ENCODE results near the gene STYX.
A peak's percentile ranks its signal among the peaks of the same experiment; 100 is the strongest.

Gene STYX

DNA sequence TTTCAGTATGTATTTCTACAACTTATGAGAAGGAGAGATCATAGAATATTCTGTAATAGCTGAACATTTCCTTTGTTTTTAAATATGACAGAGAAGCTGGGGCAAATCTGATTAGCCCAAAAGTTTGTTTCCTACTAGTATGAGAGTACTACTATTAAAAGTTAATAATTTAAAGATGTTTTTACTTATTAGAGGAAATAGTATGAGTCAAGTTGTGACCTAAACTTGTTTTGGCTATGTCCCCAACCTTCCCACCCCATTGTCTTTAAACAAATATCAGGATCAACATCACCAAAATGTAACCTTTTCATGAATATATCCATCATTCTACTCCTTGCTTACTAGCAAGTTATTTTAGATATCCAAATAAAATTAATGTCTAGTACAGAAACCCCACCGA lies 50.9 kb downstream of the STYX start:
- in situ Hi-C loops (cut with MboI; ENCODE audit: low pct_unique_long_range_greater_than_20kb, low sequenced_read_pairs) = no loop called here

DNA sequence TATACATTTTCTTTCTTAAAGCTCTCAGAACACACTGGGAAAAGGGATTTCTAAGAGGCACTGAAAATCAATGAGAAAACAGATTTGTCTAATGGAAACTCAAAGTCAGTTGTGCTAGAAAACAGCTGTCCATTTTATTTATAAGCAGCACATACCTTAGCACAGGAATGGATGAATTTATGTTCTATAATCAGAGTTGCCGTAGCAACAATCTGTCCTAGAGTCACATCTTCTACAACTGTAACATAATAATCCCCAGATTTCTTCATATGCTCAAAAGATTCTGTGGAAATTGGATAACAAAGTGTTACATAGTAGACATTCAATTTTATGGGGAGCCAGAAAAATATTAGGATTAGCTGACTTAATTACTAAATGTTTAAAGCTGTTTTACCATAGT lies 51.7 kb downstream of the STYX start:
- in situ Hi-C loops (cut with MboI; ENCODE audit: low pct_unique_long_range_greater_than_20kb, low sequenced_read_pairs) = no loop called here
- no peak for DNase-seq

More for the DNA sequence above, 50.9 kb downstream of the STYX start:
- DNase-seq = no peak

DNA sequence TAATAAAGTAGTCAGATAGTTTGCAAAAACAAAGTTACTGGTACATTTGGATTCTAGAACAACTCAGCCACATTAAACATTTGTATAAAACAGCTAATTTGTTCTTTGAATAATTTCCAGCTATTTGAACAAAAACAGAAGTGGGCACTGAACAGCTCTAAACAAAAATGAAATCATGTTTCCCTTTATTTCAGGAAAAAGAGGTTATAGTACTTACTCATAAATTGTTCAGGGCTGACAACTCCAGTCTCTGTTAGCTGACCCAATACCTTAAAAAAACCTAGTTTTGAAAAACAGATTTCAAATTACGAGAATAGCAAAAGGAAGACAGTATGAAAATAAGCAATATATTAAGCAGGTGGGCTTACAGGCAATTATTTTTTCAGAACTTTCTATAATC lies 53.2 kb downstream of the STYX start:
- in situ Hi-C loops (cut with MboI; ENCODE audit: low pct_unique_long_range_greater_than_20kb, low sequenced_read_pairs) = no loop called here

DNA sequence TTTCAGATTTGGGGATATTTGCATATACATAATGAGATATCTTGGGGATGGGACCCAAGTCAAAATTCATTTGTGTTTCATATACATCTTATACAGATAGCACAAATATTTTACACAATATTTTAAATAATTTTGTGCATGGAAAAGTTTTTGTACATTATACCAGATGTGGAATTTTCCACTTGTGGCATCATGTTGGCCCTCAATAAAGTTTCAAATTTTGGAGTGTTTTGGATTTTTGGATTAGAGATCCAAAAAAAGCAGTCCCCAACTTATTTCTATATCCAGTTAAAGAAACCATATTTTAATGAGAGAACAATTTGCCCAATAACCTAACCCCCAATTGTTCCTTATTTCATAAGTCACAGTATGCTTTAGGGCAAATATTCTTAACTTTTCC lies 56.9 kb downstream of the STYX start:
- DNase-seq = no peak
- in situ Hi-C loops (cut with MboI; ENCODE audit: low pct_unique_long_range_greater_than_20kb, low sequenced_read_pairs) = no loop called here

More for the DNA sequence above, 53.2 kb downstream of the STYX start:
- DNase-seq = no peak

DNA sequence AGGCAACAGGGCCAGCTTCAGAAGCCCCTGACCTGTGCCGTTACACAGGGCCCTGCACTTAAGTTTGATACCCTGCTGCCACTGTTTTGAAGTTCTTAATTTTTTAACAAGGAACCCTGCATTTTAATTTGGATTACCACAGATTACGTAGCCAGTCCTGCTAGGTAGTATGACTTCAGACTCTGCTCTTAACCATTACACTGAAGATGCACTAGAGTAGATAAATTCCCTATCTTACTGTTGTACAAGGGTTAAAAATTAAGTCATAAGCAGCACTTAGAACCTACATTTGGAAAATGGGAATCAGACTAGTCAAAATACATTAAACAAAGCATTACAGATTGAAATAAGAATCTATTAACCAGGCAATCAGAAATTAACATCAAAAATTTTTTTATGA lies 59.2 kb downstream of the STYX start:
- in situ Hi-C loops (cut with MboI; ENCODE audit: low pct_unique_long_range_greater_than_20kb, low sequenced_read_pairs) = no loop called here

DNA sequence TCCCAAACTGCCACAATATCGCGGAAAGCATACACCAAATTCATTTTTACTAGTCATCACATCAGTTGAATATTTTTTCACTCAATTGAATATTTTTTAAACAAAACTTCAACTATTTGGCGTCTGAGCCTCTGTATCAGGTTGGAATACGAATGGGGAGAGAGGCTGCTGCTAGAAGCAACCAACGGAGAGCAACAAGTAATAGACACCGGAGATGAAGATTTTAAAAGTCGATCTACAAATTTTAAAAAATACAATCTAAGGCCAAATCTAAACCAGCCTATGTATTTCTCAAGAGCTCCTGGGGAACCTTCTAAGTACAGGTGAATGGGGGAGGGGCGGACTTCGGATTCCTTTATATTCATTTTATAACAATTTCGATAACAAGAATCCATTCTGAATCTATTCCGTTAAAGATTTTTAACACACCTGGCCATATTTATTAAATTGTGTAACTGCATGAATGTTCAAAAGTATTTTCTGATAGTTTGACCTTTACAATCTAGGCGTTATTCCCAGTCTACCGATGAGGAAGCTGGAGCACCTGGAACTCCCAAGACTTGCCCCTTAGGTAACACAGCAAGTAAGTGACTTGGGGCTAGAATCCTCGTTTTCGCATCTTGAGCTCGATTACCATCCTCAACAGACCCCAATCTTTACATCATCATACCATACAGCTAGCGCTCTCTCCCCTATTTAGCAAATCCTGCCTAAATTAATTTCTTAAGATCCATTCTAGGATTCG lies 60.2 kb downstream of the STYX start:
- in situ Hi-C loops (cut with MboI; ENCODE audit: low pct_unique_long_range_greater_than_20kb, low sequenced_read_pairs) = no loop called here
- DNase-seq = peak; percentile 11

More for the DNA sequence above, 59.2 kb downstream of the STYX start:
- peak; percentile 4 for DNase-seq

DNA sequence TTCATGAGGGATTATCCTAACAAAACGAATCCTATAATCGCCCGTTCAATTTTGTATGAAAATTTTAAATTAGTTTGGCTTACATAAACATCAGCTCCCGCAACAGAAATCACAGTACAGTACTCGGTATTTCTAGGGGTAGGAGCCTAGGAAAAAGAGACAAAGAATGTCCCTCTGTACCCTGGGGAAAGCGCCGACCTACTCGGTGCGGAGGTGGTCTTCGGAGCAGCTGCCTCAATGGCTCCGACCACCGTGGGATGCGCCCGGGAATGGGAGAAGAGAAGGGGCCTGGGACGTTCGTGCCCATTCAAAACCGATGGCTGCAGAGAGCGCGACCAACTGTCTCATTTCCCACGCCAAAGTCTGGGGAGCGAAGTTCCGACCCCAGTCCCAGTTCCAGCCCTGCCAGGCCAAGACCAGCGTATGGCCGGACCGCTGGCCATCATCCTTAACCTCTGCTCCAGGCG lies 60.8 kb downstream of the STYX start:
- DNase-seq = no peak
- in situ Hi-C loops (cut with MboI; ENCODE audit: low pct_unique_long_range_greater_than_20kb, low sequenced_read_pairs) = no loop called here

DNA sequence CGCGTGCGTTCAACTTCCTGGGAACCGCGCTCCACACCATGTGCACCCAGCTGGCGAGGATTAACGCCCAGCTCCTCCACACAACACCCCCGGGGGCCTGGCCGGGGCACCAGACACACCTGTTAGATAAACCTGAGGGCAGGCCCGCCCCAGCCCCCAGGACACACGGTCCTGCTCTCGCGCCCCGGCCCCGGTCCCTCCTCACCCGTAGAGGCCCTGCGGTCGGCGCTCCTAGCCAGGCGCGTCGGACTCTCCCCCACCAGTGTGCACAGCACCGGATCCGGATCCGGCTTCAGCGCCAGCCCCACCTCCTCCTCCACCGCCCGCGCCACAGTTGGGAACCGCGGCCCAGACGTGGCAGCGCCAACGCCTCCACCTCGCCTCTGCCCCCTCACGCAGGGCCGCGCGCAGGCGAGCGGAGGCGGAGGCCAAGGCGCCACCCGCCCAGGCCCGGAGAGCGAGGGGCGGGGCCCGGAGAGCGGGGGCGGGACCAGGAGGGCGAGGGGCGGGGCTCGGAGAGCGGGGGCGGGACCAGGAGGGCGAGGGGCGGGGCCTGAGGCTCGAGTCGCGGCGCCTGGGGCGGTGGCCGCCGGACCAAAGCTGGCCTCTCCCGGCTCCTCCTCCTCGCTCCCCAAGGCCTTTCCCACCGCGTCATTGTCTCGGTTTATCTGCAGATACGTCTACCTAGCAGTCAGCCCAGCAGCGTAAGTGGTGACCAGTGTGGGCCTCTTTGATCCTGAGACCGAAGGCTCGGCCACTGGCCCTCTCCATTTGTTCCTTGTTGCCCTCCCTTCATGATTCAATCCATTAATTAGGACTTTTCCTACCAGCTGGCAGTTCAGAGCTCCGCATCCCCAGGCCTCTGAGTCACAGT lies 61.5 kb downstream of the STYX start, which contains the start of gene GNPNAT1:
Gene GNPNAT1 (minus strand): TSS at position 385 of the 874 bp plus-strand sequence. CDS start 6,957 bp downstream, outside the sequence.
- in situ Hi-C loops (cut with MboI; ENCODE audit: low pct_unique_long_range_greater_than_20kb, low sequenced_read_pairs) = no loop called here
- DNase-seq = peak; percentile 95

DNA sequence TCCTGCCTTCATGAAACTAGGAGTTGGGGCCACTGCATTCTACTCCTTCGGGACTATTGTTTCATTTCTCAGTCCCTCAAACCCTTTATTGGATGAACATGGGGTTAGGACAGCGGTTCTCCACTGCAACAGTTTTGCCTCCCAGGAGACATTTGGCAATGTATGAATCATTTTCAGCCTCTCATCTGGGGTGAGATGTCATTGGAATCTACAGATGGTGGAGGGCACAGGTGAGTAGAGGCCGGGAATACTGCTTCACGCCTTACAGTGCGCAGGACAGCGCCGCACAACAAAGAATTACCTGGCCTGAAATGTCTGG lies 62.1 kb downstream of the STYX start:
- no peak for DNase-seq
- in situ Hi-C loops (cut with MboI; ENCODE audit: low pct_unique_long_range_greater_than_20kb, low sequenced_read_pairs) = no loop called here

DNA sequence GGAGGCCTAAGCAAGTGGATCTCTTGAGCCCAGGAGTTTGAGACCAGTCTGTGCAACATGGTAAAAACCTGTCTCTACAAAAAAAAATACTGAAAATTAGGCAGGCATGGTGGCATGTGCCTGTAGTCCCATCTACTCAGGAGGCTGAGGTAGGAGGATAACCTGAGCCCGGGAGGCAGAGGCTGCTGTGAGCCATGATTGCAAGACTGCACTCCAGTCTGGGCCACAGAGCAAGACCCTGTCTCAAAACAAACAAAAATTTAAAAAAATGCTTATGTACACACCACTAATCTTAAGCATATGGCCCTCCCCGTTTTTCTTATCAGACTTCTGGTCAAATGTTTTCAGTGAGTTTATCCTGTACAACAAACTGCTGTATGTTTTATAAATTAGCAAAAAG lies 63.1 kb downstream of the STYX start:
- in situ Hi-C loops (cut with MboI; ENCODE audit: low pct_unique_long_range_greater_than_20kb, low sequenced_read_pairs) = no loop called here
- DNase-seq = no peak

DNA sequence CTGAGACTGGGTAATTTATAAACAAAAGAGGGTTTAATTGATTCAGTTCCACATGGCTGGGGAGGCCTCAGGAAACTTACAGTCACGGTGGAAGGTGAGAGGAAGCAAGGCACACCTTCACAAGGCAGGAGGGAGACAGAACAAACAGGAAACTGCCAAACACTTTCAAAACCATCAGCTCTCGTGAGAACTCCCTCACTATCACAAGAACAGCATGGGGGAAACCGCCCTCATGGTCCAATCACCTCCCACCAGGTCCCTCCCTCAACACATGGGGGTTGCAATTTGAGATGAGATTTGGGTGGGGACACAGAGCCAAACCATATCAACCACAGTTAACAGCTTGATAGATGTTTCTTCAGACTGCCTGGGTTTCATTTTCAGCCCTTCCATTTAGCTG lies 67.7 kb downstream of the STYX start:
- in situ Hi-C loops (cut with MboI; ENCODE audit: low pct_unique_long_range_greater_than_20kb, low sequenced_read_pairs) = no loop called here
- DNase-seq = peak; percentile 20

DNA sequence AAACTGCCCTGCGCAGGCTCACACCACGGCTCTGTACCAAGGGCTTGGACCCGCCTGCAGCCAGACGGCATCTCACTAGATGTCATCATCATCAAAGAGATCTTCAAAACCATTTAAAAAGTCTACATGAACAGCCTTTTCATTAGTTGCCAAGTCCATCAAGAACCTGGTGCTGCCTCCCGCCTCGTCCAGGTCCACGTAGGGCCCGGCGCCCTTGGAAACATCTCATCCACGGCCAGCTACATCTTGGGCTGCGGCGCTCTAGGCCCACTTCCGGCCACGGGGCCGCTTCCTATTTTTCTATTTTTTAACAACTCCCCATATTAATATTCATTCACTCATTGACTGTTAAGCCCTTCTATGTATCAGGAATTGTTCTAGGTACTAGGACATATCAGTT lies 68.9 kb downstream of the STYX start:
- in situ Hi-C loops (cut with MboI; ENCODE audit: low pct_unique_long_range_greater_than_20kb, low sequenced_read_pairs) = no loop called here
- DNase-seq = no peak

DNA sequence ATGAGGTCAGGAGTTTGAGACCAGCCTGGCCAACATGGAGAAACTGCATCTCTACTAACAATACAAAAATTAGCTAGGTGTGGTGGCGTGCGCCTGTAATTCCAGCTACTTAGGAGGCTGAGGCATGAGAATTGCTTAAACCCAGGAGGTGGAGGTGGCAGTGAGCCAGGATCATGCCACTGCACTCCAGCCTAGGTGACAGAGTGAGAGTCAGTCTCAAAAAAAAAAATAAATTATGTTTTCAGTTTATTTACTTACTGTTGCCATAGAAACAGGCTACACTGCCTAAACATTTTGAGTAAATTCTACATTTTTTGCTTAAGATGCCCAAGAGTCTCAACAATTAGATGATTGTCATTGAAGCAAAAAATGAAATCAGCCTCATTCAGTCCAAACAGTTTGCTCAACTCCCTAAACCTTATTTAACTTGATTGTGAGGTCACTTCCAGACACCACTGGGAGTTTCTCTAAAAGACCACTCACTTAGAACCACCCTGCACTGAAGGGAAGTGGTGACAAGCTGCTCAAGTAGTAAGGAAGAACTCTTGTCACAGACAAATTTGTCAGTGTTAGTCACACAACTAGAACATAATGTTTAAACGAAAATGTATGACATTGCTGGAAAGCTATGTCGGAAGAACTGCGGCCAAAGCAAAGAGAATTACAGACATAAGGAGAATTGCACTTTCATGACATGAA lies 71.2 kb downstream of the STYX start:
- in situ Hi-C loops (cut with MboI; ENCODE audit: low pct_unique_long_range_greater_than_20kb, low sequenced_read_pairs) = loop anchor here (25.0 kb wide), 1 partner anchor 511 kb away; no protein-coding TSS in a partner anchor
- DNase-seq = peak; percentile 60

DNA sequence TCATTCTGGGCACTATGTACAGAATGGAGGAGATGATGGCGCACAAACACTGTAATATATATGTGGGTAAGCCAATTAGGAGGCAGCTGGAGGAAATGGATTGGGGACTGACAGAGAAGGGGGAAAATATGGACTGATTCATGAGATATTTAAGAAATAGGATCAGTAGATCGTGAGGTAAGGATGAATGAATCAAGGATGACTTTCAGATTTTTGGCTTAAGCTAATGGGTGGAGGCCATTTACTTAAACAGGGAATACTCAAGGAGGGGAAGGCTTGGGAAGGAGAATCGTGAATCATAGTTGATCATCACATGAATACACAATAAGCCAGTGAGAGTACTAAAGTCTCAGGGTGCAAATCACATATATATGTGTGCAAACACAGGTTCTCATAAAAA lies 72.6 kb downstream of the STYX start:
- DNase-seq = no peak
- in situ Hi-C loops (cut with MboI; ENCODE audit: low pct_unique_long_range_greater_than_20kb, low sequenced_read_pairs) = loop anchor here (25.0 kb wide), 1 partner anchor 510 kb away; no protein-coding TSS in a partner anchor

DNA sequence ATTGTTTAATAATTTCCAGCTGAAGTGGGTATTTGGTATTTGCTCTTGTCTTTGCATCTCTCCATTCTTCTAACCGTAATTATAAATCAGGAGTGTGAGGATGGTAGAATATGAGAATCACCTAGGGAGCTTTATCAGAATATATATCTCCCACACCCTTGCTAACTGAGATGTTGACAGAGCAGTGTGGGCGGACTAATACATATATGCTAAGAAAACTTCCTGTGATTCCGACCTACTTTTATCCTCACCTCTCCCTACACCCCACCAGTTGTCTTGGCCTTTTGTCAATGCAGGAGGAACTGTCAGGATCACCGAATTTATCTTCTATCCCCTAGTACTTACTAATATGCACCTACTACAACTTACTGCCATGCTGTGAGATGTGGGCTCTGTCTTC lies 76.1 kb downstream of the STYX start:
- no peak for DNase-seq
- in situ Hi-C loops (cut with MboI; ENCODE audit: low pct_unique_long_range_greater_than_20kb, low sequenced_read_pairs) = loop anchor here (25.0 kb wide), 1 partner anchor 506 kb away; no protein-coding TSS in a partner anchor

DNA sequence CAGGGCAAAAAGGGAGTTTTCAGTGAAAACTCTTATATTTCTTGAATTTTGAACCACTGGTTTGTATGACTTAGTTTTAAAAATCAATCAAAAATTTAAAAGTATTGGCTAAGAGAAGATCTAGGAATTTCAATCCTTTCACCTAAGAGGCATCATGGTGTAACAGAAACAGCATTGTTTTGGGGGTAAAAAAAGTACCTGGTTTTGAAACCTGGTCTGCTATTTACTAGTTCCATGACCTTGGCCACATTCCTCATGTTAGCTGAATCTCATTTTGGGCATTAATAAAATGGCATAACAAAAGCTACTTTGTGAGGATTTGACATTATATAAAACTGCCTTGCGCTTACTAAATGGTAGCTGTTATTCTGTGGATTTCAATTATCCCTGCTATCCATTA lies 78.1 kb downstream of the STYX start:
- DNase-seq = no peak
- in situ Hi-C loops (cut with MboI; ENCODE audit: low pct_unique_long_range_greater_than_20kb, low sequenced_read_pairs) = loop anchor here (25.0 kb wide), 1 partner anchor 504 kb away; no protein-coding TSS in a partner anchor

DNA sequence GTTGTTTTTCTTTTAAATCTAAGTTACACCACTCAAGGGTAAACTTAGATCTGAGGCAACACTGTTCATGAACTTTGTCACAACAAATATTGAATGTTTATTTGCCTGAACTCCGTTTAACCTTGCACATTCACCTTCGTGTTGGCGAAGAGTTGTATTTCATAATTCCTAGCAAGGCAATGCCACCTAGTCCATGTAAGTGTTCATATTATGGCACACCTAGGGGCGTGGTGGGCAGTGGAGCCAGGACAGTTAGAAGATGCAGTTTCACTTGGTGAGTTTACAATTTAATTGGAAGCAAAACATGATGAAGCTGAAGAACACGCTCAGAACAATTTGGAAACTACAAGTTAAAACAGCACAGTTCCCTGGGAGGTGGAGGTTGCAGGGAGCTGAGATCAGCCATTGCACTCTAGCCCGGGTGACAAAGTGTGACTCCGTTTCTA lies 91.9 kb downstream of the STYX start:
- in situ Hi-C loops (cut with MboI; ENCODE audit: low pct_unique_long_range_greater_than_20kb, low sequenced_read_pairs) = loop anchor here (25.0 kb wide), 1 partner anchor 490 kb away; no protein-coding TSS in a partner anchor
- DNase-seq = no peak

DNA sequence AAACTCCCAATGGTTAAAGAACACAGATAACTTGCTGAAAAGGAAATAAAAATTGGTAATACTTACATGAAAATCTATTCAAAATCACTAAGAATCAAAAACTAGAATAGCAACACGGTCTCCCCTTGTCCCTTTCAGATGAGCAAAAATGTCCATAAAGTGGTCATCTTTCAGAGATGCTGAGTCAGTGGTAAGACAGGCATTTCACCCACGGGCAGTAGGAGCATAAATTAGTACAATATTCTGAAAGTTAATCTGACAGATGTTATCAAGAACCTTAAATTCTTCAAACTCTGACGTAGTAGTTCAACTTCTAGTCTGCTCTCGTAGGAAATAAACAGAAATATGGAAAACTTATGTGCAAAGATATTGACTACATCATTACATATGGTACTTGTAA lies 94.5 kb downstream of the STYX start:
- no peak for DNase-seq
- in situ Hi-C loops (cut with MboI; ENCODE audit: low pct_unique_long_range_greater_than_20kb, low sequenced_read_pairs) = loop anchor here (25.0 kb wide), 1 partner anchor 488 kb away; no protein-coding TSS in a partner anchor

Data from KBM-7 (cell line).